Measurements from ENCODE around the gene ZNF234.

- TF ChIP-seq CTCF (IDR thresholded peaks at IDR 0.05), result no peak
- TF ChIP-seq POLR2A (IDR thresholded peaks at IDR 0.05), result no peak
Observed at GRCh38 chr19:44196772-44197171, 55.4 kb downstream of the ZNF234 start.

Measured in right lobe of liver (tissue), 4 donors.